ENCODE data around the gene GPR21. TPM values are rescaled to one million over a fixed set of nuclear protein-coding genes. Genes with fewer than 3 reads are reported as not detected.

The GPR21 gene
- total RNA-seq, 2 donors from 2014 or later, result 6.4 TPM; not detected in 1

DNA sequence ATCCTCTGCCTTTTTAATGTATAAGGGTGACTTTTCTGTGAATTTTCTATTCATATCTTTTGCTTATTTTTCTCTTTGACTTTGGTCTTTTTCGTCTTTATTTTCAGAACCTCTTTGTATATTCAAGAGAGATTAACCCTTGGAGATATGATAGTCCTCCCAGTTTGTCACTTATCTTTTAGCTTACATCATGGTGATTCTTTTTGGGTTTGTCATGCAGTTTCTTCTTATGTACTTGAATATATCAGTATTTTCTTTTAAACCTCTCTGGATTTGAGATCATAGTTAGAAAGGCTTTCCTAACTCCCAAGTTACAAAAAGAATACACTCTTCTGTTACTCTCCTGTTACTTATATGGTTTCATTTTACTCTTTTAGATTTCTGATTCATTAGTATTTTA is 27.5 kb upstream of the GPR21 start:
- Histone ChIP-seq H3K4me3 (no peak overlapping the region), H3K9me3 (no peaks in the 10 kb centered on the region), H3K4me1 (ENCODE audit: control insufficient read depth in 1 of 2, low read depth in 2 of 2) (peaks cover 12 to 18% of the 10 kb centered on the region in 2 donors), H3K36me3 (peaks cover 5% of the 10 kb centered on the region), H3K27me3 (replicated peaks; ENCODE audit: insufficient read depth) (no peaks in the 10 kb centered on the region), H3K27ac (peak overlapping the region in 1 of 2 donors; percentile 5)
- TF ChIP-seq, protein P1, sequence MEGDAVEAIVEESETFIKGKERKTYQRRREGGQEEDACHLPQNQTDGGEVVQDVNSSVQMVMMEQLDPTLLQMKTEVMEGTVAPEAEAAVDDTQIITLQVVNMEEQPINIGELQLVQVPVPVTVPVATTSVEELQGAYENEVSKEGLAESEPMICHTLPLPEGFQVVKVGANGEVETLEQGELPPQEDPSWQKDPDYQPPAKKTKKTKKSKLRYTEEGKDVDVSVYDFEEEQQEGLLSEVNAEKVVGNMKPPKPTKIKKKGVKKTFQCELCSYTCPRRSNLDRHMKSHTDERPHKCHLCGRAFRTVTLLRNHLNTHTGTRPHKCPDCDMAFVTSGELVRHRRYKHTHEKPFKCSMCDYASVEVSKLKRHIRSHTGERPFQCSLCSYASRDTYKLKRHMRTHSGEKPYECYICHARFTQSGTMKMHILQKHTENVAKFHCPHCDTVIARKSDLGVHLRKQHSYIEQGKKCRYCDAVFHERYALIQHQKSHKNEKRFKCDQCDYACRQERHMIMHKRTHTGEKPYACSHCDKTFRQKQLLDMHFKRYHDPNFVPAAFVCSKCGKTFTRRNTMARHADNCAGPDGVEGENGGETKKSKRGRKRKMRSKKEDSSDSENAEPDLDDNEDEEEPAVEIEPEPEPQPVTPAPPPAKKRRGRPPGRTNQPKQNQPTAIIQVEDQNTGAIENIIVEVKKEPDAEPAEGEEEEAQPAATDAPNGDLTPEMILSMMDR (IDR thresholded peaks at IDR 0.05), result no peak
- ATAC-seq (ENCODE audit: insufficient number of reproducible peaks, low FRiP score, low read depth) (no peak), DNase-seq (ENCODE audit: low spot score) (no peak)

DNA sequence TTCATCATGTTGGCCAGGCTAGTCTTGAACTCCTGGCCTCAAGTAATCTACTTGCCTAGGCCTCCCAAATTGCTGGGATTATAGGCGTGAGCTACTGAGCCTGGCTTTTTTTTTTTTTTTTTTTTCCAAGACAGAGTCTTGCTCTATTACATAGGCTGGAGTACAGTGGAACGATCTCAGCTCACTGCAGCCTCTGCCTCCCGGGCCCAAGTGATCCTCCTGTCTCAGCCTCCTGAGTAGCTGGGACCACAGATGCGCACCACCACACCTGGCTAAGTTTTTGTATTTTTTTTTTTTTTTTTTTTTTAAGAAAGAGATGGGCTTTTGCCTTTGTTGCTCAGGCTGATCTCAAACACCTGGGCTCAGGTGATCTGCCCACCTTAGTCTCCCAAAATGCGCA is 26.2 kb upstream of the GPR21 start:
- peaks cover 6% of the 10 kb centered on the region for H3K36me3 ChIP-seq
- H3K4me3 ChIP-seq, result no peak overlapping the region
- DNase-seq (ENCODE audit: low spot score) (no peak), ATAC-seq (ENCODE audit: insufficient number of reproducible peaks, low FRiP score, low read depth) (no peak)
- H3K9me3 ChIP-seq, result no peaks in the 10 kb centered on the region
- TF ChIP-seq, protein P1 (IDR thresholded peaks at IDR 0.05), result no peak
- H3K27me3 ChIP-seq (replicated peaks; ENCODE audit: insufficient read depth), result no peaks in the 10 kb centered on the region
- peak overlapping the region in 1 of 2 donors; percentile 26 for H3K27ac ChIP-seq
- peaks cover 12 to 18% of the 10 kb centered on the region in 2 donors for H3K4me1 ChIP-seq (ENCODE audit: control insufficient read depth in 1 of 2, low read depth in 2 of 2)

DNA sequence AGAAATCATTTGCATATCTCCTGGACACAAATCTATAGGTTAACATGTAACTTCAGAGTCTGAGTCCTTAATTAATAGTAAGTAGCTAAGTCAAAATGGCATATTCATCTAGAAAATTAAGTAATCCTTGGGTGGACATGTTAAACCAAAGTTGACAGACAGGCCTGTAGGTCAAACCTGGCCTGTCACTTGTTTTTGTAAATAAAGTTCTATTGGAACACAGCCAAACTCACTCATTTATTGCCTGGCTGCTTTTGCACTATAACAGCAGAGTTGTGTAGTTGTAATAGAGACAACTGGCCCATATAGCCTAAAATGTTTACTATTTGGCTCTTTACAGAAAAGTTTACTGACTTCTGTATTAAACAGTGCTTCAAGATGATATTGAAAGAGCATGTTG is 24.6 kb upstream of the GPR21 start:
- TF ChIP-seq, protein P1 (IDR thresholded peaks at IDR 0.05), result no peak
- no peaks in the 10 kb centered on the region for H3K27me3 ChIP-seq (replicated peaks; ENCODE audit: insufficient read depth)
- H3K4me1 ChIP-seq (ENCODE audit: control insufficient read depth in 1 of 2, low read depth in 2 of 2), result peaks cover 5 to 8% of the 10 kb centered on the region in 2 donors
- H3K36me3 ChIP-seq, result peaks cover 6% of the 10 kb centered on the region
- H3K9me3 ChIP-seq, result no peaks in the 10 kb centered on the region
- H3K27ac ChIP-seq, result no peak overlapping the region
- ATAC-seq (ENCODE audit: insufficient number of reproducible peaks, low FRiP score, low read depth) (no peak), DNase-seq (ENCODE audit: low spot score) (no peak)
- H3K4me3 ChIP-seq, result no peak overlapping the region

DNA sequence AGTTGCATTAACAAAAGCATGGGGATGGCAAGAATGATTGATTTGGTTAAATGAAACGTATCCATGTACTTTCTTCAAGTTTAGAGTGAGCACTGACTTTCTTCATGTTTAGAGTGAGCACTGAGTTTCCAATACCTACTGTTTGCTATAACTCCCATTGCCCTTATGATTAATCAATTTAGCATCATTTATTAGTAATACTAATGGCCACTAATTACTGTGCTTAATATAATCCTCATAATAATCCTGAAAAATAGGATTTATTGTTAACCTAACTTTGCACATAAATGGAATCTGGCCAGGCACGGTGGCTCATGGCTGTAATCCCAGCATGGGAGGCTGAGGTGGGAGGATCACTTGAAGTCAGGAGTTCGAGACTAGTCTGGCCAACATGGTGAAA is 22.1 kb upstream of the GPR21 start:
- no peak overlapping the region for H3K27ac ChIP-seq
- H3K27me3 ChIP-seq (replicated peaks; ENCODE audit: insufficient read depth), result no peaks in the 10 kb centered on the region
- TF ChIP-seq, protein P1 (IDR thresholded peaks at IDR 0.05), result no peak
- no peak overlapping the region for H3K4me3 ChIP-seq
- H3K36me3 ChIP-seq, result peaks cover 10% of the 10 kb centered on the region
- no peaks in the 10 kb centered on the region for H3K4me1 ChIP-seq (ENCODE audit: control insufficient read depth in 1 of 2, low read depth in 2 of 2)
- no peak for DNase-seq (ENCODE audit: low spot score)
- no peaks in the 10 kb centered on the region for H3K9me3 ChIP-seq
- ATAC-seq (ENCODE audit: insufficient number of reproducible peaks, low FRiP score, low read depth), result no peak

DNA sequence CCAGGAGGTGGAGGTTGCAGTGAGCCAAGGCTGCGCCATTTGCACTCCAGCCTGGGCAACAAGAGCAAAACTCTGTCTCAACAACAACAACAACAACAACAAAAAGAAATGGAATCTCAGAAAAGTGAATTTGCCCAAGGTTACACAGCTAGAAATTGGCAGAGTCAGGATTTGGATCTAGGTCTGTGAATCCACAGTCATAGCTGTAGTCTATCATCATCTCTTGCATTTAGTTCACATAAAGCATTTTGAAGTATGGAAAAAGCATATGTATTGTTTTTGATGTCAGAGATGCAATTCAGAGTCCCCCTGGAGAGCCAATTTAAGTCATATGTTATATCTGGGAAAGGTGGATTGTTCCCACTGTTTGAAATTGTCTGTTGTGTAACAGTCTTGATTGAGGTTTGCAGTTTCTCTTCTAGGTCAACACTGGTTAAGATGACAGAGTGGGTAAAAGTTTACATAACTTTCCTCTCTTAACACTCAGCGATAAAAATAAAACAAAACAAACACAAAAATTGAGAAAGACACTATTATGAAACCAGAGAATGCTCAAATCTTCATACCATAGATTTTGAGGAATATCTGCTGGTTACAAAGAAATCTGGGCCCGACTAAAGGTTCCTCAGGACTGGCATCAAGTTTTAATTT is 21.5 kb upstream of the GPR21 start:
- H3K4me3 ChIP-seq, result no peak overlapping the region
- peaks cover 10% of the 10 kb centered on the region for H3K36me3 ChIP-seq
- no peak overlapping the region for H3K27ac ChIP-seq
- DNase-seq (ENCODE audit: low spot score) (no peak), ATAC-seq (ENCODE audit: insufficient number of reproducible peaks, low FRiP score, low read depth) (no peak)
- no peaks in the 10 kb centered on the region for H3K9me3 ChIP-seq
- TF ChIP-seq, protein P1 (IDR thresholded peaks at IDR 0.05), result no peak
- H3K4me1 ChIP-seq (ENCODE audit: control insufficient read depth in 1 of 2, low read depth in 2 of 2), result no peaks in the 10 kb centered on the region
- no peaks in the 10 kb centered on the region for H3K27me3 ChIP-seq (replicated peaks; ENCODE audit: insufficient read depth)
